AG04450 (cell line): Measurements from ENCODE around the gene MRPL3. TPM values are rescaled to one million over a fixed set of nuclear protein-coding genes. Genes with fewer than 3 reads are reported as not detected.

Experiments
- CTCF ChIA-PET: fragments of 300-600, 350-600 bp; formaldehyde crosslinking; extraction: SDS; loops from one replicate; lab custom pipeline; 2022; ENCODE audit warnings: antibody characterized with exemption, inconsistent platforms; lab: Charles Lee
- POLR2A ChIA-PET: fragments of 350-600 bp; formaldehyde crosslinking; extraction: SDS; loops from one replicate; lab custom pipeline; 2021; ENCODE audit warnings: antibody characterized with exemption, inconsistent platforms; lab: Yijun Ruan, JAX
- DNase-seq: peaks from one replicate; pipeline ENCODE4 v3.0.0-alpha.2; 2011; ENCODE audit warnings: low read depth, low spot score
- H3K27ac ChIP-seq: one replicate; pipeline ENCODE4 v1.5.1; 2012; ENCODE audit warnings: low read depth, low read length, control low read depth
- H3K27me3 ChIP-seq: one replicate; pipeline ENCODE4 v1.6.0; 2012; ENCODE audit warnings: low read length; ENCODE audit not compliant: control insufficient read depth, insufficient read depth
- H3K4me3 ChIP-seq: 2 replicates; pipeline ENCODE4 v1.5.1; 2011; ENCODE audit warnings: mild to moderate bottlenecking, low read depth, low read length, control low read depth
- H3K9me3 ChIP-seq: 2 replicates; pipeline ENCODE4 v1.5.1; 2012; ENCODE audit warnings: low read length; ENCODE audit not compliant: control insufficient read depth, insufficient read depth
- polyA plus RNA-seq: library from polyadenylated mRNA; depleted of rRNA; stranded (reverse); fragments of >200 nt; gene quantifications from 2 replicates; pipeline ENCODE4 v1.2.3, GENCODE V29; 2011
- TF ChIP-seq, protein P1 (sequence below): IDR thresholded peaks from 2 replicates; pipeline ENCODE4 v1.5.1; 2011; ENCODE audit warnings: low read depth, low read length, control low read depth, inconsistent platforms

The MRPL3 gene
- polyA plus RNA-seq, 1 experiment, result 192 TPM

GRCh38 chr3:131454501-131454900, 48.3 kb downstream of the MRPL3 start:
- H3K4me3 ChIP-seq, result no peak overlapping the region
- CTCF ChIA-PET, result no interaction called here
- H3K27me3 ChIP-seq, result no peaks in the 10 kb centered on the region
- POLR2A ChIA-PET, result interaction anchor here (1.8 kb wide), 1 partner anchor 73 kb away, joined by 5 read pairs; the partner anchor contains the start of gene NUDT16
- no peaks in the 10 kb centered on the region for H3K9me3 ChIP-seq
- TF ChIP-seq, protein P1, sequence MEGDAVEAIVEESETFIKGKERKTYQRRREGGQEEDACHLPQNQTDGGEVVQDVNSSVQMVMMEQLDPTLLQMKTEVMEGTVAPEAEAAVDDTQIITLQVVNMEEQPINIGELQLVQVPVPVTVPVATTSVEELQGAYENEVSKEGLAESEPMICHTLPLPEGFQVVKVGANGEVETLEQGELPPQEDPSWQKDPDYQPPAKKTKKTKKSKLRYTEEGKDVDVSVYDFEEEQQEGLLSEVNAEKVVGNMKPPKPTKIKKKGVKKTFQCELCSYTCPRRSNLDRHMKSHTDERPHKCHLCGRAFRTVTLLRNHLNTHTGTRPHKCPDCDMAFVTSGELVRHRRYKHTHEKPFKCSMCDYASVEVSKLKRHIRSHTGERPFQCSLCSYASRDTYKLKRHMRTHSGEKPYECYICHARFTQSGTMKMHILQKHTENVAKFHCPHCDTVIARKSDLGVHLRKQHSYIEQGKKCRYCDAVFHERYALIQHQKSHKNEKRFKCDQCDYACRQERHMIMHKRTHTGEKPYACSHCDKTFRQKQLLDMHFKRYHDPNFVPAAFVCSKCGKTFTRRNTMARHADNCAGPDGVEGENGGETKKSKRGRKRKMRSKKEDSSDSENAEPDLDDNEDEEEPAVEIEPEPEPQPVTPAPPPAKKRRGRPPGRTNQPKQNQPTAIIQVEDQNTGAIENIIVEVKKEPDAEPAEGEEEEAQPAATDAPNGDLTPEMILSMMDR, result no peak
- DNase-seq, result no peak
- H3K27ac ChIP-seq, result no peak overlapping the region

DNA sequence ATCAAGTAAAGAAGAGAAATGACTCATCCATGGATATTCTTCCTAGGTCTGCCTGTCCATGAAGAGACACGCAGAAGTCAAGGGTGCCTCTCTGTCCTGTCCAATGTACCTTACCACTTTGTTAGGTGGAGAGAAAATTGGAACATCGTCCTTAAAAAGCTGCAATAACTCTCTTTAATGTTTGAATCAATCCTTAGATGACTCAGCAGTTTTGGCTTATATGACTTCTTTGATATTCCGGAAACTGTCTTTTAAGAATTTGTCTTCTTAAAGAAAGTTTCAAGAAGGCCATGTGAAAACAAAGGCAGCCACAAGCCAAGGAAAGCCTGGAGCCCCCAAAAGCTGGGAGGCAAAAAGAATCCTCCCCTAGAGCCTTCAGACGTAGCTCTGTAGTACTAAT, 49.2 kb downstream of the MRPL3 start:
- ChIA-PET CTCF (no interaction called here), POLR2A (interaction anchor here (0.7 kb wide), 1 partner anchor 14 kb away, joined by 3 read pairs; no protein-coding TSS in a partner anchor)
- no peak for DNase-seq
- no peaks in the 10 kb centered on the region for H3K27me3 ChIP-seq
- H3K4me3 ChIP-seq, result no peak overlapping the region
- H3K9me3 ChIP-seq, result no peaks in the 10 kb centered on the region
- TF ChIP-seq, protein P1, result no peak
- H3K27ac ChIP-seq, result no peak overlapping the region

- CTCF ChIA-PET, result no interaction called here
- DNase-seq, result no peak
- TF ChIP-seq, protein P1, result no peak
- Histone ChIP-seq H3K27me3 (no peaks in the 10 kb centered on the region), H3K27ac (no peak overlapping the region), H3K4me3 (no peak overlapping the region), H3K9me3 (no peaks in the 10 kb centered on the region; the same call in 1 of the 2 replicates)
- POLR2A ChIA-PET, result no interaction called here
These were observed 55.4 kb downstream of the MRPL3 start for GRCh38 chr3:131447349-131447748.

DNA sequence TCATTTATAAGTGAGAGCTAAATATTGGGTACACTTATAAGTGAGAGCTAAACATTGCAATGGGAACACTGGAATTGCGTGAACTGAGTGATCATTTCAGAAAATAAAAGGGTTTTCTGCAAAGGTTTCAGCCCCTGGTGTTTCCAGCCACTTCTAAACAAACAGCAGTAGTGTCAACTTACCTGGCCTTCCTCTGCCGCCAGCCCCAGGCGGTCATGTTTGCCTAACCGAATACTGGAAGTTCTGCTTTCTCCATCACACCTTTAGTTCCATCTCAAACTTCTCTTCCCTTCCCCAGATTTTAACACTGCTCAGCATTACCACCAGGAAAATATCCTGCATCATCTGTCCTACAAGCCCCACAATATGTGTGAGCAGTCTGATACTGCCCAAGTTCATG, 58.6 kb downstream of the MRPL3 start:
- DNase-seq, result no peak
- no peak overlapping the region for H3K27ac ChIP-seq
- TF ChIP-seq, protein P1, result no peak
- no peak overlapping the region for H3K4me3 ChIP-seq
- H3K9me3 ChIP-seq, result no peaks in the 10 kb centered on the region; the same call in 1 of the 2 replicates
- POLR2A ChIA-PET, result interaction anchor here (0.6 kb wide), 1 partner anchor 62 kb away, joined by 4 read pairs; no protein-coding TSS in a partner anchor
- H3K27me3 ChIP-seq, result no peaks in the 10 kb centered on the region
- CTCF ChIA-PET, result no interaction called here

GRCh38 chr3:131439084-131439483, 63.7 kb downstream of the MRPL3 start:
- no peak for DNase-seq
- ChIA-PET CTCF (no interaction called here), POLR2A (no interaction called here)
- Histone ChIP-seq H3K4me3 (no peak overlapping the region), H3K27ac (no peak overlapping the region), H3K27me3 (peaks cover 3% of the 10 kb centered on the region), H3K9me3 (no peaks in the 10 kb centered on the region)
- TF ChIP-seq, protein P1, result no peak
